ENCODE results near the gene OPA3.
A peak's percentile ranks its signal among the peaks of the same experiment; 100 is the strongest.

Gene OPA3

GRCh38 chr19:45499196-45500180 lies 85.1 kb downstream of the OPA3 start:
- no peak for DNase-seq

- DNase-seq = no peak
These were observed 86.0 kb downstream of the OPA3 start, which contains the start of gene PPM1N for GRCh38 chr19:45498411-45499195. TSS of gene PPM1N (plus strand) at chr19:45498443. CDS start at chr19:45498473, 30 bp downstream.

GRCh38 chr19:45497791-45498190 lies 86.8 kb downstream of the OPA3 start:
- DNase-seq = no peak

GRCh38 chr19:45496349-45496953 lies 88.2 kb downstream of the OPA3 start:
- DNase-seq = no peak

GRCh38 chr19:45495178-45495577 lies 89.4 kb downstream of the OPA3 start:
- DNase-seq = no peak

GRCh38 chr19:45494261-45494916 lies 90.2 kb downstream of the OPA3 start:
- DNase-seq = no peak

- peak; percentile 24 for DNase-seq
These were observed 91.8 kb downstream of the OPA3 start for GRCh38 chr19:45492627-45493470.

- no peak for DNase-seq
These were observed 92.4 kb downstream of the OPA3 start for GRCh38 chr19:45492137-45492626.

GRCh38 chr19:45489216-45489855 lies 95.3 kb downstream of the OPA3 start:
- no peak for DNase-seq

GRCh38 chr19:45488708-45489107 lies 95.9 kb downstream of the OPA3 start:
- no peak for DNase-seq

- DNase-seq = peak; percentile 93
These were observed 99.1 kb downstream of the OPA3 start for GRCh38 chr19:45485305-45486077.

GRCh38 chr19:45484273-45484945 lies 100.2 kb downstream of the OPA3 start:
- no peak for DNase-seq

GRCh38 chr19:45483033-45483432 lies 101.6 kb downstream of the OPA3 start:
- DNase-seq = no peak

GRCh38 chr19:45478454-45479238 lies 106.0 kb downstream of the OPA3 start:
- peak; percentile 91 for DNase-seq

- DNase-seq = no peak
These were observed 106.7 kb downstream of the OPA3 start for GRCh38 chr19:45477713-45478453.

Measured in midbrain (tissue), 1 donor.